Measurements from ENCODE around the gene CNTNAP4. TPM values are rescaled to one million over a fixed set of nuclear protein-coding genes. Genes with fewer than 3 reads are reported as not detected.

CNTNAP4 gene
- total and polyA plus RNA-seq, 2 of the 8 experiments (the other 6 are each of a cell fraction or from before 2014, with no cell fraction given): not detected

DNA sequence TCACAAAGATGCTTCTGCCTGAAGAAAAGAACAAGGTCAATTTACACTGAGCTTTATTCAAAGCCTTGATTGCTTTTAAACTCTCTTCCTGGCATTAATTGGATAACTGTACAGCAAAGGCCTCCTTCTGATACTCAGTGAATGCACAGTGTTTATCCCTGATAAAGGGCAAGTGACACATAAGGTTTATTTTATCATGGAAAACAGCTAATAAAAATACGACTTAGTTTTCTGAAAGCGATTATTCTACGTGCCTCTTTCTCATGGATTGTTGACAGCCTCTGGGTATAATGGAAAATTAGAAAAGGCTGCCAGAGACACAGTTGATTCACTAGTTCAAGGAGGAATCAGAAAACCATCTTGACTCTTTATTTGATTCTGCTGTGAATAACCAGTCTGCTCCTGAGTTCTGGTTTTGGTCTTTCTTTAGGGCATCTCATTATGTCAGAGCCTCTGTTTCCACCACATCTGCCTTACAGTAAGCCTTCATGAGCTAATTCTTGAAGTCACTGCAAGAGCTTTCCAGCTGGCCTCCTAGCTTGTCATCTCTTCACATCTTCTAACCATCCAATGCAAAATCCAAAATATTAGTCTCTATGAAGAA lies 212.9 kb downstream of the CNTNAP4 start:
- FAIRE-seq: no peak
- TF ChIP-seq POLR2A (IDR thresholded peaks at IDR 0.05; ENCODE audit: control extremely low read depth in 1 of 2, low read depth in 2 of 2, low read length in 2 of 2) (no peak), SP2 (IDR thresholded peaks at IDR 0.05; ENCODE audit: low read length) (no peak), JUND (IDR thresholded peaks at IDR 0.05; ENCODE audit: low read length) (no peak), RNF2 (IDR thresholded peaks at IDR 0.05; ENCODE audit: borderline replicate concordance, low read depth, low read length, missing control alignments, poor library complexity, severe bottlenecking) (no peak), EGR1 (IDR thresholded peaks at IDR 0.05; ENCODE audit: borderline replicate concordance, low read depth, low read length) (no peak), SRF (IDR thresholded peaks at IDR 0.05; ENCODE audit: low read depth, low read length) (no peak), TCF12 (IDR thresholded peaks at IDR 0.05; ENCODE audit: low read depth, low read length) (no peak), SAP30 (IDR thresholded peaks at IDR 0.05; ENCODE audit: insufficient read depth, insufficient replicate concordance, low read length) (no peak), TAF1 (IDR thresholded peaks at IDR 0.05; ENCODE audit: low read depth, low read length) (no peak), TEAD4 (IDR thresholded peaks at IDR 0.05; ENCODE audit: low read depth, low read length) (no peak), RAD21 (IDR thresholded peaks at IDR 0.05 in 1 of 2, conservative IDR thresholded peaks at IDR 0.05 in 1 of 2; ENCODE audit: low read depth in 2 of 2, low read length in 2 of 2) (no peak), ZNF274 (IDR thresholded peaks at IDR 0.05; ENCODE audit: borderline replicate concordance, extremely low read depth, low read length) (no peak), SIN3A (conservative IDR thresholded peaks at IDR 0.05 in 1 of 2, IDR thresholded peaks at IDR 0.05 in 1 of 2; ENCODE audit: low read depth in 1 of 2, low read length in 2 of 2) (no peak), CHD2 (IDR thresholded peaks at IDR 0.05; ENCODE audit: low read length) (no peak)

More for the DNA sequence above, 212.9 kb downstream of the CNTNAP4 start:
- H2BK5ac ChIP-seq (ENCODE audit: low read depth, low read length): no peak overlapping the region
- no peak overlapping the region for H4K8ac ChIP-seq (ENCODE audit: extremely low read depth, insufficient read depth, low read length)
- no peak overlapping the region for H3K14ac ChIP-seq (ENCODE audit: insufficient read length)
- H3K4ac ChIP-seq (replicated peaks; ENCODE audit: insufficient read length, low read depth, low read length): no peak overlapping the region
- H3K27ac ChIP-seq (ENCODE audit: low read depth, low read length): no peak overlapping the region
- no peak overlapping the region for H3K4me3 ChIP-seq (ENCODE audit: extremely low read depth in 1 of 4, insufficient read depth in 2 of 4, low read depth in 3 of 4, low read length in 4 of 4)
- no peaks in the 10 kb centered on the region for H3K4me1 ChIP-seq (replicated peaks in 1 of 4; ENCODE audit: control insufficient read depth in 3 of 4, insufficient read depth in 4 of 4, low read length in 3 of 4)
- ChIA-PET CTCF (ENCODE audit: partially characterized antibody) (interaction anchor here (1.3 kb wide), 1 partner anchor 210 kb away, joined by 4 read pairs; no protein-coding TSS in a partner anchor), POLR2A (ENCODE audit: partially characterized antibody) (no interaction called here)
- no peak overlapping the region for H2AFZ ChIP-seq (ENCODE audit: low read length)
- H4K20me1 ChIP-seq (replicated peaks in 1 of 2; ENCODE audit: control insufficient read depth in 1 of 2, insufficient read depth in 2 of 2, low read length in 2 of 2): no peaks in the 10 kb centered on the region
- H3K36me3 ChIP-seq (ENCODE audit: control insufficient read depth in 2 of 4, insufficient read depth in 4 of 4, low read length in 3 of 4): no peaks in the 10 kb centered on the region
- no peak overlapping the region for H2BK120ac ChIP-seq (replicated peaks; ENCODE audit: low read depth, low read length)
- no peaks in the 10 kb centered on the region for H3K23me2 ChIP-seq (ENCODE audit: low read depth, low read length)
- 95% methylated on average over 3 of the region's 3 CpGs; no CpG with 5 or more reads in 1 of the 2 experiments for WGBS, 2 experiments (ENCODE audit: extremely low coverage in 1 of 2, insufficient coverage in 1 of 2, insufficient read length in 1 of 2, insufficient replicate concordance in 2 of 2, low coverage in 1 of 2, low lambda C conversion rate in 2 of 2, missing lambda C conversion rate in 1 of 2)
- H3K23ac ChIP-seq (ENCODE audit: insufficient read length): no peak overlapping the region
- H3K27me3 ChIP-seq (replicated peaks in 1 of 4; ENCODE audit: control insufficient read depth in 3 of 4, extremely low read depth in 1 of 4, insufficient read depth in 3 of 4, low read length in 3 of 4): no peaks in the 10 kb centered on the region
- no peak overlapping the region for H3K18ac ChIP-seq (ENCODE audit: extremely low read depth, low read length)
- H2BK20ac ChIP-seq (ENCODE audit: low read length): no peak overlapping the region
- H4K5ac ChIP-seq (ENCODE audit: insufficient read length, low read depth, low read length): no peak overlapping the region
- no peak for DNase-seq (ENCODE audit: low read depth in 1 of 2, low spot score in 2 of 2)
- H2AK5ac ChIP-seq (ENCODE audit: low read depth, low read length): no peak overlapping the region
- no peaks in the 10 kb centered on the region for H3K79me1 ChIP-seq (ENCODE audit: low read depth, low read length)
- H3K9ac ChIP-seq (replicated peaks in 1 of 4; ENCODE audit: extremely low read depth in 1 of 4, low read depth in 3 of 4, low read length in 3 of 4): no peak overlapping the region
- H3K56ac ChIP-seq (replicated peaks; ENCODE audit: insufficient read length, low read depth, low read length): no peak overlapping the region
- H3K4me2 ChIP-seq (ENCODE audit: insufficient read depth in 1 of 2, low read depth in 2 of 2, low read length in 2 of 2): no peak overlapping the region
- no peak overlapping the region for H2BK15ac ChIP-seq (ENCODE audit: low read length)
- H4K91ac ChIP-seq (replicated peaks; ENCODE audit: insufficient read length, low read length): no peak overlapping the region
- no peaks in the 10 kb centered on the region for H3K9me3 ChIP-seq (ENCODE audit: insufficient read depth in 2 of 2, low read depth in 1 of 2, low read length in 1 of 2)
- no peaks in the 10 kb centered on the region for H3K79me2 ChIP-seq (ENCODE audit: control insufficient read depth in 1 of 2, insufficient read depth in 2 of 2, low read length in 2 of 2)
- no peak overlapping the region for H2BK12ac ChIP-seq (ENCODE audit: low read depth, low read length)
